Measurements from ENCODE around the gene REX1BD.

GRCh38 chr19:18587962-18588610, 512 bp upstream of the REX1BD start:
- TF ChIP-seq, protein P1, sequence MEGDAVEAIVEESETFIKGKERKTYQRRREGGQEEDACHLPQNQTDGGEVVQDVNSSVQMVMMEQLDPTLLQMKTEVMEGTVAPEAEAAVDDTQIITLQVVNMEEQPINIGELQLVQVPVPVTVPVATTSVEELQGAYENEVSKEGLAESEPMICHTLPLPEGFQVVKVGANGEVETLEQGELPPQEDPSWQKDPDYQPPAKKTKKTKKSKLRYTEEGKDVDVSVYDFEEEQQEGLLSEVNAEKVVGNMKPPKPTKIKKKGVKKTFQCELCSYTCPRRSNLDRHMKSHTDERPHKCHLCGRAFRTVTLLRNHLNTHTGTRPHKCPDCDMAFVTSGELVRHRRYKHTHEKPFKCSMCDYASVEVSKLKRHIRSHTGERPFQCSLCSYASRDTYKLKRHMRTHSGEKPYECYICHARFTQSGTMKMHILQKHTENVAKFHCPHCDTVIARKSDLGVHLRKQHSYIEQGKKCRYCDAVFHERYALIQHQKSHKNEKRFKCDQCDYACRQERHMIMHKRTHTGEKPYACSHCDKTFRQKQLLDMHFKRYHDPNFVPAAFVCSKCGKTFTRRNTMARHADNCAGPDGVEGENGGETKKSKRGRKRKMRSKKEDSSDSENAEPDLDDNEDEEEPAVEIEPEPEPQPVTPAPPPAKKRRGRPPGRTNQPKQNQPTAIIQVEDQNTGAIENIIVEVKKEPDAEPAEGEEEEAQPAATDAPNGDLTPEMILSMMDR (IDR thresholded peaks at IDR 0.05), result no peak
- TF ChIP-seq POLR2A (IDR thresholded peaks at IDR 0.05) (no peak), EP300 (IDR thresholded peaks at IDR 0.05) (no peak)

Measured in ovary (tissue), 3 donors.